NK-92 (cell line): ENCODE measurements around the gene ATP11B.
"Not testable (repeated sequence)": the region's sequence is repeated elsewhere in the genome, so short reads cannot be mapped to it uniquely, and the experiment has no call there.

Source experiments
- DNase-seq: peaks from one replicate; lab custom pipeline; 2025; ENCODE audit not compliant: unreplicated experiment; lab: John Stamatoyannopoulos, UW

The ATP11B gene

DNA sequence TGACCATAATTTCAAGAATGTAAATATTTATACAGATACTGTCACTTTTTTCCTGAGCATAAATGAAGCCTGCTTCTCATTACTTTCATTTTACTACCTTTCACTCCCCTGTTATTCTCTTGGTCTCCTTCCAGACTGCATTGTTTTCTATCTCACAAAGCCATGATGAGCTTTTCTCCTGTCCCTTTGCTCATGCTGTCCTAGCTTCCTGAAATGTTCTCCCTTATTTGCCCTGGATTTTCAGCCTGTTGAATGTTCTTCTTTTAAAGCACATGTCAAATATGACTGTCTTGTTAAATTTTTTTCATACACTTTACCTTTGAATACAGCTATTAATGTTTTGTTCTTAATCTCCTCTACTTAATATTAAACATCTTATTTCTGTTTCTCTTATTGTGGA is 31.7 kb downstream of the ATP11B start:
- DNase-seq = no peak

DNA sequence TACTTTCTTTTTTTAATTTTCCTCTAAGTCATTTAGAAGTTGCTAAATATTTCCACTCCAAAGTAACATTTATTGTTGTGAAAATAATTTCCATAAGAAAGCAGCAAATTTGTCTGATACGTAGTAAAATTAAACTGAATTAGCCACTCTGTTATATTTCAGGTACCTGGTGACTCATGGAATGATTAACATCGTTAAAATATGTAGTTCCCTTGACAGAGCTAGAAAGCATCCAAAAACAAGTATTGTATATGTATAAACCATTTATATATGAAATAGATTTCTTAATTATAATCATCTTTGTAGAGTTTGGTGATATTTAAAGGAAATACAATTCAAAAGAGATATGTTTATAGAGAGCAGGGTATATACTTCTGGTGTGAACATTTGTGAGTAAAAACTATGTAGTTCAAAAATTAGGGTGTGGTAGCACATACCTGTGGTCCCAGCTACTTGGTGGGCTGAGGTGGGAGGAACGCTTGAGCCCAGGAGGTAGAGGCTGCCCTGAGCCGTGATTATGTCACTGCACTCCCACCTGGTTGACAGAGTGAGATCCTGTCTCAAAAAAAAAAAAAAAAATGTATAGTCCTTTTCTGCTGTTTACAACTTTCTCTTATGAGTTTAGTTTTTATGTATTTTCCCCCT is 36.6 kb downstream of the ATP11B start:
- no peak for DNase-seq

DNA sequence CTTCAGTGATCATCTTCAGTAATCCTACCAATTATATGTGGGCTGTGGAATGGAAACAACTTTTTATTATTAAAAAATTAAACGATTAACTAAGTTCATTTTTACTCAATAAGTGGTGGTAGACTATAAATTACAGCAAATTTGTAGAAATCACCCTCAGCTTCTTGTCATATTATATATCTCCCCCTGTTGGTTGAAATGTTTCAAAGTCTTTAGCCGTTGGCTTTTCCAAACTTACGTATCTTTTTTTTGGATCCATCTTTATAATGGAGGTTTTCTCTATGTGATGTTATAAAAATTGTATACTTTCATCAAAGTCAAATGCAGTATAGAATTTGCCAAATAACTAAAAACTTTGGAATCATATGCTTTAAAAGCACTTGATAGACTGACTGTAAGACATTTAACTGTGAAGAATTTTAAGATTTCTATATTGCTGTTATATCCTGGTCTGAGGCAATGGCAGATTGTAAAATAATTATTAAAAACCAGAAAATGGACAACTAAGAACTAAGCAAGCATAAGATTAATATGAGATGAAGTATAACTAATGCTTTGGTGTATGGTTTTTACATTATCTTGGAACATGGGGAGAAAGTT is 44.7 kb downstream of the ATP11B start:
- no peak for DNase-seq

DNA sequence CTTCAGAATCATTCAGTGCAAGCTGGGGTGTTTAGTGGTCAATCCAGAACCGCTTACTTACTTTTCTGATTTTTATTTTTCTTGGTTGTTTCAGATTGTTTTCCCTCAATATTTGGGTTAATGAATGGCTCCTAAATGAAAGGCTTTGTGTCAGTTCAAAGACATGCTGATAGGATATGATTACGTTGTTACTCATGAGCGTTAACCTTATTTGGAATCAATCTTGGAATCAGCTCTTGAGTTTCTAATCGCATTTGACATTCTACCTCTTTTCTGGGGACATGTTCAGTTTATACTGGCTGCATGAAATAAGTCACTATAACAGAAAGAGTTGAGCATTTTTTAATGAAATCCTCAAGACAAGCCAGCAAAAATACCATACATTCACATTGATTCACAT is 50.2 kb downstream of the ATP11B start:
- DNase-seq = no peak

DNA sequence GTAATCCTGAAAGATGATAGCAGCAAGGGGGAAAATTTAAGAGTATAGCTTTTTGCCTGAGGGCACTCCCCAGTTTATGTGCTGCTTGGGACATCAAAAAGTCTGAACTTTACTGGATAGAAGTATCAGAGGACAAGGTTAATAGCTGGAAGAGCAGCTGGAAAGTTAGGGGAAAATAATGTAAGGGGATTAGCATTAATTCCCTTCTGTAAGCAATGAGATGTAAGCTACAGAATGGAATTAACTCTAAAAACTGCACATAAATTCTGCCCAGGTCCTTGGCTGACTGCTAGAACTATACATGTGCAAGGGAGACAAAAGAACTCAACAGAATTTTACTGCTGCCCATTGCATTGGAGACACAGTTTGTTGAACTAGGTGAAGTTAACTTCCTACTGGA is 55.6 kb downstream of the ATP11B start:
- no peak for DNase-seq

DNA sequence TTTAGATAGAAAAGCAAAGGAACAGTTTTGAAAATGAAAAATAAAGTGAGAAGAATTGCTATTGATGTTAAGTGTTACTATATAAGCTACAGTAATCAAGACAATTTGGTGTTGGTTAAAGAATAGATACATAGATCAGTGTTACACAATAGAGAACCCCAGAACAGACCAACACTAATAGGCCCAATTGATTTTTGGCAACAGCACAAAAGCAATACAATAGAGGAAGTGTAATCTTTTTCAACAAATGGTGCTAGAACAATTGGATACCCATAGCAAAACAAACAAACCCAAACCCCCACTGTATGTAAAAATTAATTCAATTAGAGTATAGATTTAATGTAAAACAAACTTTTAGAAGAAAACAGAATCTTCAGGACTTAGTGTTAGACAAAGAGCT is 61.8 kb downstream of the ATP11B start:
- no peak for DNase-seq

DNA sequence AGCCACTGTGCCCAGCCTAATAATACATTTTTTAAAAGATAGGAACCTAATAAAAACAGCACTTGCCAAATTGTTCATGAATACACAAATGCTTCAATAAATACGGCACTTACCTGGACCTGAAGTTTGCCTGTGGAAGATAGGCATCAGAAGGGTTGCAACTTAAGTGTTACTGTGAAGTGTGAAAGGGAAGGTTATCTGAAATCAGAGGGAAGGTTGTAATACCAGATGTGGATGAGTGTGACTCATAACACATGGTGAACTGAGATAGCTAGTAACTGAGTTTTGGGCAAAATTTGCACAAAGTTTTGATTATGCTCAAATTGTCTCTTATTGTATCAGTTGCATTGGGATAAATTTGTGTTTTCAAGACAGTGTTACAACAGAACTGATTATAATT is 68.0 kb downstream of the ATP11B start:
- no peak for DNase-seq

DNA sequence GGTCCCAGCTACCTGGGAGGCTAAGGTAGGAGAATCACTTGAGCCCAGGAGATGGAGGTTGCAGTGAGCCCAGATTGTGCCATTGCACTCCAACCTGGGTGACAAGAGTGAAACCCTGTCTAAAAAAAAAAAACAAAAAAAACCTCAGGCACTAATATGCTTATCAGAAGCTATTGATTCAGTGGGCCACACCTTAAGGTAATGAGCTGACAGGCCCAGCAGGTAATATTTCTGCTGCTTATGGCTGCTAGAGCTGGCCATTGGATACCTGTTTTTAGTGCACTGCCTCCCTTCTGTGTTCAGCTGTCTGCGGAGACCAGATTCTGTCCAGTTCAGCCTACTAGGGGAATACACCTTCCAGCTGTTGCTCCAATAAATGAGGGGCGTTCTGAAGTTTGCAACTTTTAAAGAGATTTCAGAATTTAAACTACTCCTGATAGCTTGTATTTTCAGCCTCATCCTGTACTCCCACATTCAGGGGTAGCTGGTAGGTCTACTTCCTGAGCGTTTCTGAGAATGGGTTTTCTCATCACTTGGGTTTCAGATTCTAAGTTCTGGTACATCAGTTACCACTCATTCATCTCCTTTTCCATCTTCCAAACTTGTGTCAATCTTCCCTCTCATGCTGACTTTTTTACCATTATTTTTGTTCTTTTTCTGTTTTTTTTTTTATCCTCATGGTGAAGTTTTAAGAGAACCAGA is 69.0 kb downstream of the ATP11B start:
- no peak for DNase-seq

DNA sequence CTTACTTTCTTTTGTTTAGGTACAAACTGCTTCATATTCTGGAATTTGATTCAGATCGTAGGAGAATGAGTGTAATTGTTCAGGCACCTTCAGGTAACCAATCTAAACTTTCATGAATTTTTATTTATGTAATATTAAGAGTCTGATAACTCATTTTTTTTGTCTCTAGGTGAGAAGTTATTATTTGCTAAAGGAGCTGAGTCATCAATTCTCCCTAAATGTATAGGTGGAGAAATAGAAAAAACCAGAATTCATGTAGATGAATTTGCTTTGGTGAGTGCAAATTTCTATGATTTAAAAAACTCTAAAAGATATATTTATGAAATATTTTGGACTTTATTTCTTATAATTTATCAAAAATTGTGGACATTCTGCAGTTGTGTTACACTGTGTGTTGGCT is 75.8 kb downstream of the ATP11B start:
- no peak for DNase-seq

DNA sequence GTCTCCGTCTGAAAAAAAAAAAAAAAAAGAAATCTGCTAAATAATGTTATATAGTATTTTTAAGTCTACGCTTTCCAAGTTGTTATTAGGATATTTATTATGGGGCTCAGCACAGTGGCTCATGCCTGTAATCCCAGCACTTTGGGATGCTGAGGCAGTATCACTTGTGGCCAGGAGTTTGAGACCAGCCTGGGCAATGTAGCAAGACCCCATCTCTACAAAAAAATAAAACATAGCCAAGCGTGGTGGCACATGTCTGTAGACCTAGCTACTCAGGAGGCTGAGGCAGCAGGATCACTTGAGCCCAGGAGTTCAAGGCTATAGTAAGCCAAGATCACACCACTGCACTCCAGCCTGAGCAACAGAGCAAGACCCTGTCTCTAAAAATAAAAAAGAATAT is 77.6 kb downstream of the ATP11B start:
- DNase-seq = not testable (repeated sequence)

DNA sequence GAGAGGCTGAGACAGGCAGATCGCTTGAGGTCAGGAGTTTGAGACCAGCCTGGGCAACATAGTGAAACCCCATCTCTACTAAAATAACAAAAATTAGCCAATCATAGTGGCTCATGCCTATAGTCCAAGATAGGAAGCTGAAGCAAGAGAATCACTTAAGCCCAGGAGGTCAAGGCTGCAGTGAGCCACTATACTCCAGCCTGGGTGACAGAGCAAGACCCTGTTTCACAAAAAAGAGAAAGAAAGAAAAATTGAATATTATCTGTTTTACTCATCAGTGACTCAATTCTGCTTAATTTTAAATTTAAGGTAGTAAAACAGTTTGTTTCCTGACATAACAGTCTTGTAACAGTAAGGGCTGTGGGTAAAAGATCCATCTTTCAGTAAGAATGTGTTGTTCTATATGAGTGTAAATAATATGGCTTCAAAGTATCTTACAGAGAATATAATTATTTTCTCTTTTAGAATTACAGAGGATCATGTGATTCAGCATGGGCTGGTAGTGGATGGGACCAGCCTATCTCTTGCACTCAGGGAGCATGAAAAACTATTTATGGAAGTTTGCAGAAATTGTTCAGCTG is 85.8 kb downstream of the ATP11B start:
- DNase-seq = no peak

DNA sequence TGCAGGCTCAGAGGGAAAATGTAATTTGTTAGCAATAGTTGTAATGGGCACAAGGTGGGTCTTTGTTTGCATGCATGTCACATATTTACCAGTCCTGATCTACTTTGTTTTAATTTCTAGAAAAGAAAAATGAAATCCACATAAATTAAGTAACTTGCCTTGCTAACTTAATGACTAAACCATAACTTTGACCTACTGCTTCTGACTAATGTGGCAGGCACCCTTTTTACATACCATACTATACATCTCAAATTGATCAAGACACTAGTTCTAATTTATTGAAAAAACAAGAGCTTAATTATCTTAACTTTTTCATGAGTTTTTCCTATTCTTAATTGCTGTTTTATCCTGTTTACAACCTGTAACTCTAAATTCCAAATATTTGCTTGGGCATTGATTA is 93.2 kb downstream of the ATP11B start:
- no peak for DNase-seq

DNA sequence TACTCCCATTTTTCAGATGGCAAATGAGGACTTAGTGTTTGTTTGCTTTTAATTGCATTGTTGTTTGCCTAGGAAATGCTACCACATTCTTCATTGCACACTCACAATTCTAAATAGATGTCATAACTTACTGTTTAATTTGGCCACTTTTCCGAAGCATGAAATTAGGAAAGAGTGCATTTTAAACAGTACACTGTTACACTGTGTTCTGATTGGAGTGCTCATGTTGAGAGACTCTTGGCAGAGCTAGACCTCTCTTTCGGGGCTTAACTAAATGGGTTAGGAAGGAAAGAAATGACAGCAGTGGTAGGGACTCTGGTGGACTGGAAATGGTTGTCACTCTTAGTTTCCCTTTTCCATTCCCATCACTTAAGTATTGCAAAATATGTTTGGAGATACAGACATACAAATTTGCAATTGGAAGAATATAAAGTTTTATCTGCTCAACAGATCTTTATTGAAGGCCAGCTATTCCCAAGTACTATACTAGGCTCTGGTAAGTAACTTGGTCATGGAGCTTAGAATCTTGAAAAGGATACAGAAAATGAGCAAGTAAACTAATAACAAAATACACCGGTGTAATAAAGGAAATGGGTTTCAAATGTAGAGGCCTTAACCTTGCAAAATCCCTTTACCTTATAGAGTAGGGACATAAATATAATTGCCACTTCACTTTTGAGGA is 96.8 kb downstream of the ATP11B start:
- DNase-seq = no peak

DNA sequence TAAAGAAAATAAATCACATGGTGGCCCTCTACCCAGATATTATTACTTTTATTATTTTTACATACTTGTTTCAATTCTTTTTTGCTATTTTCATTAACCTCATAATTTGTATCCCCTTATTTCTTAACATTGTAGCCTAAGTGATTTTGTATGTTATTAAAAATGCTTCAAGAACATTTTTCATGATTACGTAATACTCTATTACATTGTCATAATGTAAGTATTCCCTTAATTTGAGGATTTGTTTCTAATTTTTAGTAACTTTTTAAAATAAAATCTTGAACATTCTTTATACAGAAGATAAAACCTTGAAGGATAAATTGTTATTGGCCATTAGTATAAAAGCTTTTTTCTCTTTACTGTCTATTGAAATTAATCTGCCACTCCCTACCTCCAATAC is 98.1 kb downstream of the ATP11B start:
- DNase-seq = no peak

DNA sequence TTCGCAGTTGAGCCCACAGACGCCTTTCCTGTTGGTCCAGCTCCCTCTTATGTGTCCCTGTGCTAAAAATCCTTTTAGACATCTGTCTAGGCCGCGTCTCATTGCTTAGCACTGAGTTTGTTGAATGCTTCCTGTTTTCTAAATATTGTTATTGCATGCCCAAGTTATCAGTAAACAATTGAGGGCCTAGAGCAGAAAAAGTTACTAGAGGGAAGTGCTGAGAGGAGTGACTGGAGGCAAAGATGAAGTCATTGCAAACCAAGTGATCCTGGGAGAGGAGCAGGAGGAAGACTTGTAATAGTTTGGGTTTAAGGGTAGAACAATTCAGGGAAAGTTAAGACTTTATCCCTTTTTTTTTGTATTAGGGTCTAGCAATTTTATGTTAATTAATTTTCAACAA is 98.9 kb downstream of the ATP11B start:
- no peak for DNase-seq

DNA sequence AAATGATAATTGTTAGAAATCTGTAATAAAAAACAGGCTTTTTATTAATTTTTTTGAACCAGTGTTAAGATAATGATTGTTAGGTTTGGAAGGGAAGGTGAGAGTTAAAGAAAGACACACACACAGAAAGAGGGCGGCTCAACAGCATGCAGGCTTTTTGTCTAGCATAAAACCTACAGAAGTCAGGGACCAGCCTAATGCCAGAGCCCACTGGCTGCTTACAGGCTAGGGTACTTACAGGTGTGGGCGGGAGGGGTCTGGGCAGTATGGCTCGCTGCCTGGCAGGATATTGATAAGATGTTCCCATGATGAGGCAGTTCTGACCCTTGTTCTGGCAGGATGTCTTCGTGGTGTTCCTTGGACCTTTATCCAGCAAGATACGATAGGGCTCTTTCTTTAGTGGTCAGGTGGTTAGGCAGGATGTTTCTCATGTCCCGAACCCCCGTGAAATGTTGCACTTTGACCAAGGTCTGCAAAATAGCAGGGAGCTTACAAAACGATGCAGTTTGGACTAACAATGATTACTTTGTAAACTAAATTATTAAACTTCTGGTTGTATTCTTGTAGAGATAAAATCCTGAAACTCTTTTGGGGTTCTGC is 102.3 kb downstream of the ATP11B start:
- no peak for DNase-seq

DNA sequence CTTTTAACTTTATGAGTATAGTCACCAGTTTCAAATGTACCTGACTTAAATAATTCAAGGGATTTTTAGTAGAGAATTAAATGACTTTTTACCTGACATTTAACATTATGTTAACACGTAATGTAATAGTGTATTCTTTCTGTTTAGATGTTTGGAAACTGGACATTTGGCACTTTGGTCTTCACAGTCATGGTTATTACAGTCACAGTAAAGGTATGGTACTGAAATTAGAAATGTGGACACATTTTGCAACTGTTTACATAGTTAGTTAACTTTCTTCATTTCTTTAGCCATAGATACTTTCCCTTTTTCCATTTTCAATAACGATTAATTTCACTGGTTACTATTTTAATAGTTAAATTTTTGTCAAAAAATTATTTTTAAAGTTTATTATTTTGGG is 103.2 kb downstream of the ATP11B start:
- DNase-seq = no peak

DNA sequence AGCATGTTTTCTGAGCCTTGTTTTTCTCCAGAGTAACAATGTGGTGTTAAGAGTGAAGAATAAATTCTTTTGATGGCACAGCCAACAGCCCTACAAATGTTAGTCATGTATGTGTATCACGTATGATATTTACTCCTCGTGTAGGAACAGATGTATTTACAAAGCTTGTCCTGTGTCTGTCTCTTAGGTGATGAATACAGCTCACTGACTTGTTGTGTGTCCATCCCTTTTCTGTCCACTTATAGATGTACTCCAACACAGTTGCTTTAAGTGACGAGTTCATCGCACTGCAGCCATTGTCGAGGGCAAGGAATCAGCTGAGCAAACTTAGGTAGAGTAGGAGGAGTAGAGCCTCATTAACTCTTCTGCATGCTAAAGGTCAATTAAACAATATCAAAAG is 108.9 kb downstream of the ATP11B start:
- DNase-seq = no peak

DNA sequence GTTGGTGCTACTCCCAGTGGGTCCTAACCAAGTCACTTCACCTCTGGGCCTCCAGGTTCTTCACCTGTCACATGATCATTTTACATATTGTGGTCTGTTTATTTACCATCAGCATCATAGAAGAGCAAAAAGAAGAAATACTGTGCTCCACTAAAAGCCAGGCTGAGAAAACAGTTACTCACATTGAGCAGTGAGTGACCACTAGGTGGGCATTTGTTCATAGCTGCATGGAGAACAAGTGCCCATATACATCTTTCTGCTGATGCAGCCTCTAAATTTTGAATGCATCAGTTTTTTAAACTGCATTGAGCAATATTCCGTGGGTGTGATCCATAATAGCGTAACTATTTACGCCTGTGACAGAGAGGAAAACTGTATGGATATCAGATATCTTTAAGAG is 110.9 kb downstream of the ATP11B start:
- no peak for DNase-seq

DNA sequence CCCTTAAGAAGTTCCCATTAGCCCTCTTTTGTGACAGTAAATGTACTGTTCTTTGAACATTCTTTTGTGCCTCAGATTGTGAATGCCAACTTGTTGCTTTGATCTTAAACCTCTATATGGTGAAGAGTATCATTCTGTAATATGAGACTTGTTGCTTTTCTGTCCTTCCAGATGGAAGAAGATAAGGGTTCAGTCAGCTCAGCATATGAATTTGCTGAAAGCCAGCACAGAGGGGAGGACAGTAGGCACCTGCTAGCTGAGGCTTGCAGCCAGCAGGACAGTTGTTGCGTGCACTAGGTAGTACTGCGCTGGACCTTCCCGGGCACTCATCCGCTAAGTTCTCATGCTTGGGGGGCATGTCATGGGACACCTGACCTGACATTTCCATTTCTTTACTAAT is 112.3 kb downstream of the ATP11B start:
- DNase-seq = no peak

DNA sequence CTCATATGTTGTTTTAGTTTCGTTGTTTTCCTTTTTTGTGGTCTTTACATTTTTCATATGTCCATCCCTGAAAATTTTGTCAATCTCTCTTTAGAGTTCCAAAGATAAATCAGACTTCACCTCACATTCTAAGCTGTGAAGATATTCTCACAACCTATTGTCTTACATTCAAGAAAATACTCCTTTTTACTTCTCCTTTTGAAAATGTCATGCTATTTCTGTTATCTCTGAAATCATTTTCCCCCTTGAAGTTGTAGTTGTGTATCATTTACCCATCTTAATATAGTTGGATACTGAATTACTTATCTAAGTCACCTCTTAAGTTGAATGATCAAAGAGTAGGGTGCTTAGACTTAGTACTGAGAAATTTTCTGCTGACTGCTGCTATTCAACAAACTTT is 112.7 kb downstream of the ATP11B start:
- DNase-seq = no peak
